Gastrocnemius medialis (tissue), 4 donors: ENCODE measurements around the gene UBE2D3. TPM values are rescaled to one million over a fixed set of nuclear protein-coding genes. Genes with fewer than 3 reads are reported as not detected.

Source experiments
- ATAC-seq, 2 donors: fragments of 150-250 bp; one replicate each; pipeline ENCODE4 v1.9.1; 2016
- DNase-seq, 2 donors: peaks; one replicate each; pipeline ENCODE4 v3.0.0-alpha.2; 2019
- H3K27ac ChIP-seq, 4 donors: fragments of 200-600 bp; sonication (generic); 1 replicate in 1 of 4; 2 replicates in 3 of 4; pipeline ENCODE4 v1.5.1; 2016 to 2018; ENCODE audit warnings: mild to moderate bottlenecking in 2 of 4, moderate library complexity in 1 of 4
- H3K27me3 ChIP-seq, 3 donors: fragments of 200-600 bp; sonication (generic) in 2 of 3; 1 replicate in 1 of 3; 2 replicates in 2 of 3; pipeline versions ENCODE4 v1.5.1 to v1.6.0; 2016 to 2019; ENCODE audit warnings: mild to moderate bottlenecking in 1 of 3, moderate library complexity in 1 of 3
- H3K36me3 ChIP-seq, 2 donors: fragments of 200-600 bp; sonication (generic) in 1 of 2; one replicate each; pipeline ENCODE4 v1.5.1; 2017 to 2018
- H3K4me1 ChIP-seq, 2 donors: fragments of 200-600 bp; sonication (generic) in 1 of 2; one replicate each; pipeline ENCODE4 v1.5.1; 2016 to 2017; ENCODE audit warnings: mild to moderate bottlenecking in 2 of 2
- H3K4me3 ChIP-seq, 4 donors: fragments of 200-600 bp; sonication (generic) in 3 of 4; 1 replicate in 1 of 4; 2 replicates in 3 of 4; pipeline ENCODE4 v1.5.1; 2016 to 2019; ENCODE audit warnings: mild to moderate bottlenecking in 2 of 4
- H3K9me3 ChIP-seq, 3 donors: fragments of 200-600 bp; sonication (generic) in 2 of 3; 1 replicate in 1 of 3; 2 replicates in 2 of 3; pipeline ENCODE4 v1.5.1; 2016 to 2019
- POLR2A ChIP-seq, 2 donors: fragments of 450-650 bp; IDR thresholded peaks; one replicate each; pipeline ENCODE4 v1.6.1; 2017; ENCODE audit warnings: antibody characterized with exemption in 2 of 2, mild to moderate bottlenecking in 2 of 2, moderate library complexity in 2 of 2
- in situ Hi-C, 4 donors: fragments of 200-750 bp; cut with MboI; loops; one replicate each; pipeline versions ENCODE4 v1.15.0 to v1.8.0; 2017; ENCODE audit warnings: low sequenced_read_pairs in 4 of 4
- intact Hi-C: fragments of 100-400 bp; cut with DNase I; formaldehyde crosslinking; loops from one replicate; pipeline ENCODE4 v1.15.1; 2023; ENCODE audit warnings: low total_unique reads
- total RNA-seq, 4 donors: library from RNA; depleted of rRNA; stranded (reverse); fragments of >200 nt; gene quantifications; one replicate each; pipeline versions ENCODE4 v1.1.0 to v1.2.3, GENCODE V29; 2016
- TF ChIP-seq, protein P1 (sequence below), 5 experiments: fragments of 450-650 bp in 3 of 5; fragments of 200-600 bp in 2 of 5; sonication (generic) in 2 of 5; IDR thresholded peaks in 4 of 5; conservative IDR thresholded peaks in 1 of 5; 1 replicate in 4 of 5; 2 replicates in 1 of 5; pipeline ENCODE4 v1.5.1; 2016 to 2019; ENCODE audit warnings: antibody characterized with exemption in 5 of 5, mild to moderate bottlenecking in 3 of 5, moderate library complexity in 3 of 5

Gene UBE2D3
- total RNA-seq, 4 donors from 2014 or later, result 350 to 562 (median 392) TPM

DNA sequence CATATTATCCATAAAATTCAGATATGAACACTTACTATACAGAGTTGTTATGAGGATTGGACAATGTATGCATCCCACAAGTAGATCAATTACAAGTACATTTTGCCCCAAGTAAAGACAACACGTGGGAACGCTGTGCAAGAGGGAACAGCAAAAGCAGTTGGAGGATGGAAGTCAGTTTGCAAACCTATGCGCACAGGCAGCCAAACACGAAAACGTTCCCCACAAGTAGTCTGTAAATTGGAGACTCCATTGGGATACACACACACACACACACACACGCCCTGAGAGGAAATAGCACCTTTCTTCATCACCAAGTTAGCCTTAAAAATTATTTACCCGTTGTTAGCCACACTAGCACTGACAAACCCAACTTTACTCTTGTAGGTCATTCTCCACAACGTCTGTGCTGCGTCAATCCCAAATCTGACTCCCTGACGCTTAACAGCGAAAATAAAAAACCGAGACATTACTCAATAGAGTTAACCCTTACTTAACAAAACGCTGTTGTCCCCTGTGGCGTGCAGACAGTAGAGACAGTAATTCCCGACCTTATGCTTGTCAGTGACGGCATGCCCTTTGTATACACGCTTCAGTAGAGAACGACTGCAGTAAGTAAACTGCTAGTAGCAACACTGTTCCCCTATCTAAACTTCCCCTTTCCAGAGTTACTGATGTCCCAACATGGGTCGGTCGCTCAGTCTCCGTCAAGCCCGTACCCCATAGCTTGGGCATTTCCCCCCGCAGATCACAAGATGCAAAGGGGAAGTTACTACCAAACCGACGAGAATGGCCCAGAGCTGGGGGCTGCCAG is 67.3 kb downstream of the UBE2D3 start:
- in situ Hi-C loops (loop anchor here in 1 of 4 donors (25.0 kb wide), 1 partner anchor 102 kb away; the partner anchor contains the start of gene CISD2), intact Hi-C loops (loop anchor here (1.0 to 5.0 kb wide), 5 partner anchors 33 to 252 kb away; partner anchors contain the start of gene CISD2)
- H3K36me3 ChIP-seq, result no peaks in the 10 kb centered on the region
- no peaks in the 10 kb centered on the region for H3K27me3 ChIP-seq
- no peak for TF ChIP-seq POLR2A (IDR thresholded peaks at IDR 0.05)
- TF ChIP-seq, protein P1, sequence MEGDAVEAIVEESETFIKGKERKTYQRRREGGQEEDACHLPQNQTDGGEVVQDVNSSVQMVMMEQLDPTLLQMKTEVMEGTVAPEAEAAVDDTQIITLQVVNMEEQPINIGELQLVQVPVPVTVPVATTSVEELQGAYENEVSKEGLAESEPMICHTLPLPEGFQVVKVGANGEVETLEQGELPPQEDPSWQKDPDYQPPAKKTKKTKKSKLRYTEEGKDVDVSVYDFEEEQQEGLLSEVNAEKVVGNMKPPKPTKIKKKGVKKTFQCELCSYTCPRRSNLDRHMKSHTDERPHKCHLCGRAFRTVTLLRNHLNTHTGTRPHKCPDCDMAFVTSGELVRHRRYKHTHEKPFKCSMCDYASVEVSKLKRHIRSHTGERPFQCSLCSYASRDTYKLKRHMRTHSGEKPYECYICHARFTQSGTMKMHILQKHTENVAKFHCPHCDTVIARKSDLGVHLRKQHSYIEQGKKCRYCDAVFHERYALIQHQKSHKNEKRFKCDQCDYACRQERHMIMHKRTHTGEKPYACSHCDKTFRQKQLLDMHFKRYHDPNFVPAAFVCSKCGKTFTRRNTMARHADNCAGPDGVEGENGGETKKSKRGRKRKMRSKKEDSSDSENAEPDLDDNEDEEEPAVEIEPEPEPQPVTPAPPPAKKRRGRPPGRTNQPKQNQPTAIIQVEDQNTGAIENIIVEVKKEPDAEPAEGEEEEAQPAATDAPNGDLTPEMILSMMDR (IDR thresholded peaks at IDR 0.05 in 4 of 5, conservative IDR thresholded peaks at IDR 0.05 in 1 of 5), result no peak
- H3K9me3 ChIP-seq, result no peaks in the 10 kb centered on the region
- peak overlapping the region; percentile 83 to 89 (median 84) for H3K27ac ChIP-seq
- peak overlapping the region; percentile 78 to 99 (median 83) for H3K4me3 ChIP-seq
- DNase-seq (peak in 1 of 2 donors; percentile 33), ATAC-seq (peak; percentile 57 to 61)
- peaks cover 5 to 19% of the 10 kb centered on the region in 2 donors for H3K4me1 ChIP-seq

DNA sequence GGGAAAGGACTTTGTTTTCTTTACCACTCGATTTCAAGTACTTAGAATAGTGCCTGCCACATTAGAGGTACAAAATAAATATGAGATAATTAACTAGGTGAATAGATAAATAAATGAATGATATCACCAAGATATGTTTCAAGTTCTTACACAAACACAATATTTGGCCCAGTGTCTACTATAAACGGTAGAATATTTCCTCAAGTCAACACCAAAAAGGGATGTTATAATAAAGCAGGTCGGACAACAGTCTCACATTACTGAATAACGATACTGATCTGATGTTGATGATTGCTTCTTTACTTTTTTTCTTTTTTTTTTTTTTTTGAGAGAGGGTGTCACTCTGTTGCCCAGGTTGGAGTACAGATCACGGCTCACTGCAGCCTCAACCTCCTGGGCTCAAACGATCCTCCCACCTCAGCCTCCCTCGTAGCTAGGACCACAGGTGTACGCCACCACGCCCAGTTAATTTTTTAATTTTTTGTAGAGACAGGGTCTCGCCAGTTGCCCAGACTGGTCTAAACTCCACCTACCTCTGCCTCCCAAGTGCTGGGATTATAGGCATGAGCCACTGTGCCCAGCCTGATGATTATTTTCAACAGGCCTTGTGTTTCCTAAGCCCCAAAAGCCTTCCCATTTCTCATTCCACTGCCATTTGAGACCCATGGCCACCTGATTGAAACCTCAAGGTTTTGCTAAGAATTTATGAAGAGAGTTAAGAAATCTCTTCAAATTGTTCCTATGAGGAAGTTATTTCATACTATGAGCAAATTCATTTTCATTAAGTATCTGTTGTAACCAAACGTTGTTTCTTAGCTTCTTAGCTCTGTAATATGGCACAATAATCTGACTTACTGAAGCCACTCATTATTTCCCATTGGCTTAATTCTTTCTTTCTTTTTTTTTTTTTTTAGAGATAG is 68.8 kb downstream of the UBE2D3 start:
- Histone ChIP-seq H3K27ac (no peak overlapping the region), H3K4me1 (peaks cover 5 to 19% of the 10 kb centered on the region in 2 donors), H3K9me3 (no peaks in the 10 kb centered on the region), H3K36me3 (no peaks in the 10 kb centered on the region), H3K4me3 (no peak overlapping the region), H3K27me3 (no peaks in the 10 kb centered on the region)
- ATAC-seq (no peak), DNase-seq (no peak)
- TF ChIP-seq POLR2A (IDR thresholded peaks at IDR 0.05), result no peak
- TF ChIP-seq, protein P1 (IDR thresholded peaks at IDR 0.05 in 4 of 5, conservative IDR thresholded peaks at IDR 0.05 in 1 of 5), result no peak
- intact Hi-C loops, result no loop called here
- in situ Hi-C loops, result loop anchor here in 1 of 4 donors (25.0 kb wide), 1 partner anchor 104 kb away; the partner anchor contains the start of gene CISD2

DNA sequence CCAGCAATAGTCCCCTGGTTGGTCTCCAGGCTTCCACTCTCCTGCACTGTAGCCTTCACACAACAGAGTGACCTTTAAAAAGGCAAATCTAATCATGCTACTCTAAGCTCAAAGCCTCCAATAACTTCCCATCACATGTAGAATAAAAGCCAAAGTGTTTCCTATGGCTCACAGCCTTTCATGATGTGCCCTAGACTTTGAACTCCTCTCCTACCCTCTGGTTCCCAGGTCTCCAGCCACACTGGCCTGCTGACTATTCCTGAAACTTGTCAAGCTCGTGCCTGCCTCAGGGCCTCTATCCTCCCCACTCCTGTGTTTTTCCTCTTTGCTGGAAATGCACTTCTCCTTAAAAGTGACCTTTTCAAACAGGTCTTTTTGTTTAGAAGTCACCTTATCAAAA is 69.7 kb downstream of the UBE2D3 start:
- in situ Hi-C loops, result loop anchor here in 1 of 4 donors (25.0 kb wide), 1 partner anchor 105 kb away; the partner anchor contains the start of gene CISD2

GRCh38 chr4:102754044-102754443 is 73.3 kb downstream of the UBE2D3 start:
- no peak overlapping the region for H3K4me3 ChIP-seq
- in situ Hi-C loops, result loop anchor here in 1 of 4 donors (25.0 kb wide), 1 partner anchor 108 kb away; the partner anchor contains the start of gene CISD2
- TF ChIP-seq POLR2A (IDR thresholded peaks at IDR 0.05), result no peak
- TF ChIP-seq, protein P1 (IDR thresholded peaks at IDR 0.05 in 4 of 5, conservative IDR thresholded peaks at IDR 0.05 in 1 of 5), result no peak
- DNase-seq (no peak), ATAC-seq (no peak)
- no peaks in the 10 kb centered on the region for H3K9me3 ChIP-seq
- intact Hi-C loops, result no loop called here
- peaks cover 0 to 6% of the 10 kb centered on the region in 2 donors for H3K4me1 ChIP-seq
- no peaks in the 10 kb centered on the region for H3K36me3 ChIP-seq
- H3K27me3 ChIP-seq, result no peaks in the 10 kb centered on the region
- H3K27ac ChIP-seq, result no peak overlapping the region

More for the DNA sequence above, 69.7 kb downstream of the UBE2D3 start:
- Histone ChIP-seq H3K9me3 (no peaks in the 10 kb centered on the region), H3K4me3 (no peak overlapping the region), H3K4me1 (peaks cover 5 to 19% of the 10 kb centered on the region in 2 donors), H3K36me3 (no peaks in the 10 kb centered on the region), H3K27me3 (no peaks in the 10 kb centered on the region), H3K27ac (no peak overlapping the region)
- TF ChIP-seq, protein P1 (IDR thresholded peaks at IDR 0.05 in 4 of 5, conservative IDR thresholded peaks at IDR 0.05 in 1 of 5), result no peak
- no peak for TF ChIP-seq POLR2A (IDR thresholded peaks at IDR 0.05)
- DNase-seq (no peak), ATAC-seq (no peak)
- intact Hi-C loops, result no loop called here
